ENCODE results near the gene SLC5A6.

- TF ChIP-seq CTCF (IDR thresholded peaks at IDR 0.05) (no peak), ZFX (IDR thresholded peaks at IDR 0.05; ENCODE audit: borderline replicate concordance) (no peak)
Observed at GRCh38 chr2:27222407-27222806, 10.3 kb upstream of the SLC5A6 start.
